Measurements from ENCODE around the gene RANBP3.

RANBP3 gene

GRCh38 chr19:5984600-5984999, 6.7 kb upstream of the RANBP3 start:
- Histone ChIP-seq H3K4me3 (ENCODE audit: insufficient read length, low read depth) (no peak overlapping the region), H3K9me3 (ENCODE audit: insufficient read depth, low read length) (no peaks in the 10 kb centered on the region), H3K4me1 (ENCODE audit: insufficient read depth, insufficient read length) (peaks cover 10% of the 10 kb centered on the region), H3K36me3 (ENCODE audit: insufficient read depth, insufficient read length, low read length) (no peaks in the 10 kb centered on the region), H3K27me3 (ENCODE audit: insufficient read depth, insufficient read length) (no peaks in the 10 kb centered on the region), H3K9ac (ENCODE audit: insufficient read length, low read depth) (no peak overlapping the region)
- no peak for DNase-seq (ENCODE audit: low read depth, low spot score)
- no peak for TF ChIP-seq YY1 (IDR thresholded peaks at IDR 0.05; ENCODE audit: insufficient read depth, insufficient read length)
- TF ChIP-seq ZNF274 (IDR thresholded peaks at IDR 0.05; ENCODE audit: low read depth, low read length): no peak
- TF ChIP-seq SUZ12 (IDR thresholded peaks at IDR 0.05; ENCODE audit: extremely low read depth, insufficient read depth, insufficient read length): no peak

GRCh38 chr19:5983367-5983955, 5.5 kb upstream of the RANBP3 start:
- Histone ChIP-seq H3K4me1 (ENCODE audit: insufficient read depth, insufficient read length) (peaks cover 10% of the 10 kb centered on the region), H3K36me3 (ENCODE audit: insufficient read depth, insufficient read length, low read length) (no peaks in the 10 kb centered on the region), H3K9ac (ENCODE audit: insufficient read length, low read depth) (no peak overlapping the region), H3K4me3 (ENCODE audit: insufficient read length, low read depth) (no peak overlapping the region), H3K9me3 (ENCODE audit: insufficient read depth, low read length) (no peaks in the 10 kb centered on the region), H3K27me3 (ENCODE audit: insufficient read depth, insufficient read length) (no peaks in the 10 kb centered on the region)
- TF ChIP-seq YY1 (IDR thresholded peaks at IDR 0.05; ENCODE audit: insufficient read depth, insufficient read length): no peak
- DNase-seq (ENCODE audit: low read depth, low spot score): no peak

GRCh38 chr19:5978606-5979552, 939 bp upstream of the RANBP3 start:
- H3K4me1 ChIP-seq (ENCODE audit: insufficient read depth, insufficient read length): peaks cover 18% of the 10 kb centered on the region
- peaks cover 27% of the 10 kb centered on the region for H3K36me3 ChIP-seq (ENCODE audit: insufficient read depth, insufficient read length, low read length)
- TF ChIP-seq SUZ12 (IDR thresholded peaks at IDR 0.05; ENCODE audit: extremely low read depth, insufficient read depth, insufficient read length): no peak
- TF ChIP-seq ZNF274 (IDR thresholded peaks at IDR 0.05; ENCODE audit: low read depth, low read length): no peak
- no peak for TF ChIP-seq YY1 (IDR thresholded peaks at IDR 0.05; ENCODE audit: insufficient read depth, insufficient read length)
- no peak for DNase-seq (ENCODE audit: low read depth, low spot score)
- H3K9me3 ChIP-seq (ENCODE audit: insufficient read depth, low read length): no peaks in the 10 kb centered on the region
- H3K27me3 ChIP-seq (ENCODE audit: insufficient read depth, insufficient read length): no peaks in the 10 kb centered on the region
- peak overlapping the region; percentile 99 for H3K9ac ChIP-seq (ENCODE audit: insufficient read length, low read depth)
- peak overlapping the region; percentile 98 for H3K4me3 ChIP-seq (ENCODE audit: insufficient read length, low read depth)

GRCh38 chr19:5977222-5977784, 637 bp downstream of the RANBP3 start:
- H3K9me3 ChIP-seq (ENCODE audit: insufficient read depth, low read length): no peaks in the 10 kb centered on the region
- peak overlapping the region; percentile 99 for H3K9ac ChIP-seq (ENCODE audit: insufficient read length, low read depth)
- no peak for DNase-seq (ENCODE audit: low read depth, low spot score)
- peak overlapping the region; percentile 98 for H3K4me3 ChIP-seq (ENCODE audit: insufficient read length, low read depth)
- no peak for TF ChIP-seq SUZ12 (IDR thresholded peaks at IDR 0.05; ENCODE audit: extremely low read depth, insufficient read depth, insufficient read length)
- TF ChIP-seq YY1 (IDR thresholded peaks at IDR 0.05; ENCODE audit: insufficient read depth, insufficient read length): no peak
- peaks cover 13% of the 10 kb centered on the region for H3K4me1 ChIP-seq (ENCODE audit: insufficient read depth, insufficient read length)
- H3K27me3 ChIP-seq (ENCODE audit: insufficient read depth, insufficient read length): no peaks in the 10 kb centered on the region
- H3K36me3 ChIP-seq (ENCODE audit: insufficient read depth, insufficient read length, low read length): peaks cover 42% of the 10 kb centered on the region

- peak overlapping the region; percentile 99 for H3K9ac ChIP-seq (ENCODE audit: insufficient read length, low read depth)
- peaks cover 48% of the 10 kb centered on the region for H3K36me3 ChIP-seq (ENCODE audit: insufficient read depth, insufficient read length, low read length)
- DNase-seq (ENCODE audit: low read depth, low spot score): no peak
- H3K9me3 ChIP-seq (ENCODE audit: insufficient read depth, low read length): no peaks in the 10 kb centered on the region
- no peaks in the 10 kb centered on the region for H3K27me3 ChIP-seq (ENCODE audit: insufficient read depth, insufficient read length)
- peaks cover 13% of the 10 kb centered on the region for H3K4me1 ChIP-seq (ENCODE audit: insufficient read depth, insufficient read length)
- H3K4me3 ChIP-seq (ENCODE audit: insufficient read length, low read depth): peak overlapping the region; percentile 98
- no peak for TF ChIP-seq SUZ12 (IDR thresholded peaks at IDR 0.05; ENCODE audit: extremely low read depth, insufficient read depth, insufficient read length)
- no peak for TF ChIP-seq YY1 (IDR thresholded peaks at IDR 0.05; ENCODE audit: insufficient read depth, insufficient read length)
These were observed 1.2 kb downstream of the RANBP3 start for GRCh38 chr19:5976768-5977167.

GRCh38 chr19:5975388-5975728, 2.6 kb downstream of the RANBP3 start:
- no peak for TF ChIP-seq SUZ12 (IDR thresholded peaks at IDR 0.05; ENCODE audit: extremely low read depth, insufficient read depth, insufficient read length)
- TF ChIP-seq ZNF274 (IDR thresholded peaks at IDR 0.05; ENCODE audit: low read depth, low read length): no peak
- no peak for TF ChIP-seq YY1 (IDR thresholded peaks at IDR 0.05; ENCODE audit: insufficient read depth, insufficient read length)
- DNase-seq (ENCODE audit: low read depth, low spot score): no peak
- Histone ChIP-seq H3K9ac (ENCODE audit: insufficient read length, low read depth) (peak overlapping the region; percentile 57), H3K36me3 (ENCODE audit: insufficient read depth, insufficient read length, low read length) (peaks cover 58% of the 10 kb centered on the region), H3K27me3 (ENCODE audit: insufficient read depth, insufficient read length) (no peaks in the 10 kb centered on the region), H3K9me3 (ENCODE audit: insufficient read depth, low read length) (no peaks in the 10 kb centered on the region), H3K4me1 (ENCODE audit: insufficient read depth, insufficient read length) (peaks cover 13% of the 10 kb centered on the region), H3K4me3 (ENCODE audit: insufficient read length, low read depth) (no peak overlapping the region)

- Histone ChIP-seq H3K9ac (ENCODE audit: insufficient read length, low read depth) (no peak overlapping the region), H3K4me3 (ENCODE audit: insufficient read length, low read depth) (no peak overlapping the region), H3K27me3 (ENCODE audit: insufficient read depth, insufficient read length) (no peaks in the 10 kb centered on the region), H3K4me1 (ENCODE audit: insufficient read depth, insufficient read length) (peaks cover 13% of the 10 kb centered on the region), H3K36me3 (ENCODE audit: insufficient read depth, insufficient read length, low read length) (peaks cover 60% of the 10 kb centered on the region), H3K9me3 (ENCODE audit: insufficient read depth, low read length) (no peaks in the 10 kb centered on the region)
- TF ChIP-seq YY1 (IDR thresholded peaks at IDR 0.05; ENCODE audit: insufficient read depth, insufficient read length) (no peak), ZNF274 (IDR thresholded peaks at IDR 0.05; ENCODE audit: low read depth, low read length) (no peak), SUZ12 (IDR thresholded peaks at IDR 0.05; ENCODE audit: extremely low read depth, insufficient read depth, insufficient read length) (no peak)
- no peak for DNase-seq (ENCODE audit: low read depth, low spot score)
These were observed 3.1 kb downstream of the RANBP3 start for GRCh38 chr19:5974721-5975387.

Measured in NT2/D1 (cell line).